ENCODE results near the gene FGFR3. TPM values are rescaled to one million over a fixed set of nuclear protein-coding genes. Genes with fewer than 3 reads are reported as not detected.

FGFR3 gene
- total RNA-seq, 1 donor from 2014 or later, result not detected

GRCh38 chr4:1769692-1770091, 23.4 kb upstream of the FGFR3 start:
- DNase-seq (ENCODE audit: low read depth), result no peak

DNA sequence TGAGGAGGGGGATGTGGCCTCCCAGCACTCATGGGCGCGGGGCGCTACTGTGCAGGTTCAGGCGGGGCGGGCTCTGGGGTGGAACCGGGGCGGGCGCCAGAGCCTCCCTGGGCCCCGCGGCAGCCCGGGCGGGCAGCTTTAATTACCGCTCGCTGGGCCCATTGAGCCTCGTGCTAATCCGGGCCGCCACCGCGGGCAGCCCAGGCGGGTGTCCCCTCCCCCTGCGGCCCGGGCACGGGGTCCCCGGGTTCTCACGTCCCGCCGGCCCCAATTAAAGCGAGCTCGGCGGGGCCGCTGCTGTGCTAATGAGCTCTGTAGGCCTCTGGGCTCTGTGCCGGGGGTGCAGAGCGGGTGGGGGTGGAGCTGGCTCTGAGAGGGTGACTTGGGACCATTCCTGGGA, 22.8 kb upstream of the FGFR3 start:
- DNase-seq (ENCODE audit: low read depth), result no peak

DNA sequence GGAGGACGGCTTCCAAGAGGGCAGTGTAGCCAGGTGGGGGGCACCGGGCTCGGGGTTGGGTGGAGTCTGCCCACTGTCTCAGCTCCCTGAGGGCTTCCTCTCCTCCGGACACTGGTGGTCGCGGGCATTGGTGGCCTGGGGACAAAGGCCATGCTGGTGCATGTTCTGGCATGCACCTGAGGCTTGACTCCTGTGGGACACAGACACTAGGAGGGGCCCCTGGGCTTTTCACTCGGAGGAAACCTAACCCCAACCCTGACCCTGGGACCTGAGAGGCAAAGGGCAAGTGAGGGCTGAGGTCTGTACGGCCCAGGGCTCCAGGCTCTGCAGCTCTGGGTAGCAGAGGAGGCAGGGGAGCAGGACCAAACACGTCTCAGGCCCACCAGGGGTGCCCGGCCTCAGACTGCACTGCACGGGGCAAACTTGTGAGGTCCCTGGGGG, 22.3 kb upstream of the FGFR3 start:
- no peak for DNase-seq (ENCODE audit: low read depth)

GRCh38 chr4:1771555-1772305, 21.4 kb upstream of the FGFR3 start:
- DNase-seq (ENCODE audit: low read depth), result no peak

GRCh38 chr4:1772853-1773538, 20.1 kb upstream of the FGFR3 start:
- peak; percentile 47 for DNase-seq (ENCODE audit: low read depth)

GRCh38 chr4:1773754-1774153, 19.3 kb upstream of the FGFR3 start:
- DNase-seq (ENCODE audit: low read depth), result no peak

GRCh38 chr4:1775731-1776500, 17.2 kb upstream of the FGFR3 start:
- DNase-seq (ENCODE audit: low read depth), result peak; percentile 33

DNA sequence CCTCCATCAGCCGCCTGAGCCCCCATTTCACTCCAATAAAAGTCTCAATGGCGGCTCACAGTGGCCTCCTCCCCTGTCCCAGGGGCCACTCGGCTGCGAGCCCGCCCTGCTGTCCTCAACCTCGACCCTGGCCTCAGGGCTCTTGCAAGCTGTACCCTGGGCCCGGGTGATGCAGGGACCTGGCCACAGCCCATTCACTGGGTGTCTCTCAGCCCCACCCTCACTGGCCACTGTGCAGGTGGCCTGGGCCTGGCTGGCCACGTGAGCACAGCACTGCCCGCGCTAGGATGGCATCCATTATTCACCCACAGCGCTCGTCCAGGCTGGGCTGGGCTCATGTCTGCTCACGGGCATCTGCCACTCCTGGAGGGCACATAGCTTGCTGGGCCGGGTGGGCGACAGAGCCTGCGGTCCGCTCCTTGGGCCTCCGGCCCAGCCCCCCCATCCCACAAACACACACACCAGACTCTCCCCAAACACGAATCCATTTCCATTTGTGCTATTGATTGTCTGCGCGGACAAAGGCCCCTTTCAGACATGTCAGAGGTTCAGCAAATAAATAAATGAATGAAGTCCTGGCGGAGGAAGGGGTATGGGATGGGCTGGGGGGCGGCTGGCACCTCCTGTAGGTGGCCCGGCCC, 16.5 kb upstream of the FGFR3 start:
- DNase-seq (ENCODE audit: low read depth), result no peak

GRCh38 chr4:1777822-1778641, 15.1 kb upstream of the FGFR3 start:
- peak; percentile 37 for DNase-seq (ENCODE audit: low read depth)

- no peak for DNase-seq (ENCODE audit: low read depth)
Observed at GRCh38 chr4:1778642-1779392, 14.3 kb upstream of the FGFR3 start.

GRCh38 chr4:1779588-1780382, 13.3 kb upstream of the FGFR3 start:
- no peak for DNase-seq (ENCODE audit: low read depth)

DNA sequence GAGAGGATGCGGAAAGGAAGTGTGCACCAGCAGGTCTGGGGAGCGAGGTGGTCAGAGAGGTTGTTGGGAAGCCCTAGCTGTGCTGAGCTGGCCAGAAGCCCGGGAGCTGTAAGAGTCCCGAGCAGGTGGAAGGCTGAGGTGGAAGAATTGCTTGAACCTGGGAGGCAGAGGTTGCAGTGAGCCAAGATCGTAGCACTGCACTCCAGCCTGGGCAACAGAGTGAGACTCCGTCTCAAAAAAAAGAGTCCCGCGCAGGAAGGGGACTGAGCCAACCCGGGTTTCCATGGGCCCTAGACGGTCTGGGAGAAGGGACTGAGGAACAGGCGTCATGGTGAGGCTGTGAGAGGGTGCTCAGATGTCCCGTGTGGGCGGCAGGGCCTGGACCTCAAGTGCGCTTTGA, 12.7 kb upstream of the FGFR3 start:
- DNase-seq (ENCODE audit: low read depth), result no peak

- no peak for DNase-seq (ENCODE audit: low read depth)
Observed at GRCh38 chr4:1783015-1783414, 10.1 kb upstream of the FGFR3 start.

GRCh38 chr4:1783970-1784369, 9.1 kb upstream of the FGFR3 start:
- no peak for DNase-seq (ENCODE audit: low read depth)

DNA sequence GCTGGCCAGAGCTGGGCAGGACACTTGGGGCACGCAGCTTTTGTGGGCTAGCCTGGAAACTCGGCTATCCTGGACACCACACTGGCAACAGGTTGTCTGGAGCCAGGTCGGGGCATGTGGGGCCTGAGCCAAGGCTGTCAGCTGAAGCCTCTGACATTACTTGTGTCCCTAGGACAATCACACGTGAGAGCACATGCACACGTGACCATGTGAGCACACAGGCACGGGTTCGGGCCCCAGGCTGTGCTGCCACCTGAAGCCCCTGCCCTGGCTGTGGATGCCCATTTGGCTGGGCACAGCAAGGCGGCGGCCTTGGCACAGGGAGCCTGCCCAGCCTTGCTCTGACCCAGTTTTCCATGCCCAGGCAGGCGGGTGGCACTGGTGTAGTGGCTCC, 8.7 kb upstream of the FGFR3 start:
- no peak for DNase-seq (ENCODE audit: low read depth)

GRCh38 chr4:1784789-1785591, 8.1 kb upstream of the FGFR3 start:
- DNase-seq (ENCODE audit: low read depth), result no peak

GRCh38 chr4:1785592-1785991, 7.5 kb upstream of the FGFR3 start:
- DNase-seq (ENCODE audit: low read depth), result no peak
